SKM-1 (cell line): Measurements from ENCODE around the gene KIF2A.

Source experiments
- DNase-seq: peaks from one replicate; lab custom pipeline; 2025; ENCODE audit not compliant: unreplicated experiment; lab: John Stamatoyannopoulos, UW

The KIF2A gene

DNA sequence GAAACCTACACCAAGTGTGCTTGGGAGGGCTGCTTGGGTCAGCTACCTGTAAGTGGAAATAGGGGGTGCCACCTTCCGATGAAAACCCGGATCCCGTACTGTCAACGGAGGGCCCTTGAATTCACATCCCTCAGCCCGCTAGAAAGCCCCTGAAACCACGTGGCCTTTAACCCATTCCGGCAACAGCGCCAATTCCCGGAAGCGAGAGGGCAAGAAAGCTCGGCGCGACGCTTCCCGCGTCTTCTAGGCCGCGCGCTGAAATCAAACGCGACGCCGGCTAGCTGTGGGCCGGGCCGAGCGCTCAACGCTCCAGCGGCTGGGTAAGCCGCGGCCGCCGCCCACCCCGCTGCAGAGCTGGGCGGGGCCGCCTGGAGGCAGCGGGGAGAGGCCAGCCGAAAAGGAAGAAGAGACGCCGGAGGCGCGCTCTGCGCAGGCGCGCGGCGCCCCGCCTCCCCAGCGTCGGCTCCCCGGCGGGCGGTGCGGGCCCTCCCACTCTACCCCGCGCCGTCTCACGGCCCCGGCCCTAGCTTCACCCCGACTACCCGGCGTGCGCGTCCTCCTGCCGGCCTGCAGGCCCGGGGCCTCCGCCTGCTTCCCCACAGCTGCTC lies at the start of gene KIF2A:
KIF2A (plus strand) TSS at position 492 of the 608 bp plus-strand sequence. CDS start 267 bp downstream, outside the sequence.
- peak; percentile 89 for DNase-seq

GRCh38 chr5:62257020-62257367 lies 49.0 kb upstream of the KIF2A start:
- no peak for DNase-seq

DNA sequence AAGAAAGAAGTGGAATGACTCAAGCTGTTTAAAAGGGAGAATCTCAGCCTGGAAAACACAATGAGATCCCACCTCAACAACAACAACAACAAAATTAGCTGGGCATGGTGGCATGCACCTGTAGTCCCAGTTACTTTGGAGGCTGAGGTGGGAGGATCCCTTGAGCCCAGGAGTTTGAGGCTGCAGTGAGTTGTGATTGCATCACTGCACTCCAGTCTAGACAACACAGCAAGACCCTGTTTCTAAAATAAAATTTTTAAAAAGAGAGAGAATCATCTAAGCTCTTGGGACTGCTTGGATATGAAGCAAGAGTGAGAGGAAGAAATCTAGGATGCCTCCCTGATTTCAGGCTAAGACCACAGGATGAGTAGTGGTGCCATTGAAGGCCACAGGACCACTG lies 47.4 kb upstream of the KIF2A start:
- DNase-seq = no peak

DNA sequence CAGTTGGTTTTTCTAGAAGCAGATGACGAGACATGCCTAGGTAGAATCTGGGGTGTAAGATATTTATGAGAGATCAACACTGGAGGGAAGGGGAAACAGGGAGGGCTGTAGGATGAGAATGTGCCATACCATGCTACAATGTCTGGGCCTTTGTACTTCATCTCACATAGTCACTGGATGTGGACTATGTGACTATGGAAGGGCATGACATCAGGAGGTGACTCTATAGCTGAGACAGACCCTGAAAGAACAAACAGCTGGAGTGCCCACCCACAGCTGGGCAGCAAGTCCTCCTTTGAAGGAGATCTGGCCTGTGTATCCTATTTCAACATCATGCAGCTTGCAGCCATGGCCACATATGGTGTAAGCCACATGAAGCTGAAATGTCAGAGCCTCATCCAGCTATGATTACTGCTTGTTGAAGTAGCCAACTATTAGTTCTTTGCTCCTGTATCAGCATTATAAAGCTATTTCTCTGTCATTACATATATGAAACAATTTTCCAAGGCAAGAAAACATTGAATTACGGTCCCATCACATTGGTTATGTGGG lies 46.2 kb upstream of the KIF2A start:
- no peak for DNase-seq

DNA sequence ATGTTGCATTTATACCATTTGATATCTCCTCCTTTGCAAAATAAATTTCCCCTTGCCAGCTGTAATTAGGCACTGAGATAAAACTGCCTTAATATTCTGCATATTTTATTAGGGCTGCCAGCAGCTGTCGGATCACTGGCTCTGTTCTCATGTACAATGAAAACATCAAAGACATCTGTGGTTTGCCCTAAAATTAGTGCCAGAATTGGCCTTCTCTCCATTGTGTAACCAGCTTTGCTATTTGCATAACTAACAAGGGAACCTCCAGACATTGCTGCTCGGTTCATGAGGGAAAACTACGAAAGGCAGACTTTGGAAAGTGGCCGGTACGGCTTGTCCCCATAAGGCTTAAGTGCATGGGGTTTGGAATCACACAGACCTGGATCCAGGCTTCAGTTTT lies 45.5 kb upstream of the KIF2A start:
- DNase-seq = peak; percentile 6

DNA sequence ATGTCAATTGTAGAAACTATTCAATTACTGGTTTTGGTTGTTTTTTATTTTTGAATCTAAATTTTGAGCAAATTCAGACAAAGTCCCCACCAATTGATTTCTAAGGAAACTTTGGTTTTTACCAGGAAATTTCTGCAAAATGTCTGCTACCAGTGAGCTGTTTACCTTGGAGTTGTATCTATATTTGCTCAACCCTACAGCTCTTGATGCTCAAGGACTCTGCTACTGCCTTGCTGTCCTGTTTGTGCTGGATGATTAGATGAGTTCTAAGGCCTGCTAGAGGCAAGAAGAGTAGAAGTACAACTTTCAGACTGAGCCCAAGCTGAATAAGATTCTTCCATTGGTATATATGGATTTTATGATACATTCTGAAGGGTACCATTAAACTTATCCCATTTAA lies 42.6 kb upstream of the KIF2A start:
- no peak for DNase-seq

- no peak for DNase-seq
These were observed 40.3 kb upstream of the KIF2A start for GRCh38 chr5:62265648-62266112.

DNA sequence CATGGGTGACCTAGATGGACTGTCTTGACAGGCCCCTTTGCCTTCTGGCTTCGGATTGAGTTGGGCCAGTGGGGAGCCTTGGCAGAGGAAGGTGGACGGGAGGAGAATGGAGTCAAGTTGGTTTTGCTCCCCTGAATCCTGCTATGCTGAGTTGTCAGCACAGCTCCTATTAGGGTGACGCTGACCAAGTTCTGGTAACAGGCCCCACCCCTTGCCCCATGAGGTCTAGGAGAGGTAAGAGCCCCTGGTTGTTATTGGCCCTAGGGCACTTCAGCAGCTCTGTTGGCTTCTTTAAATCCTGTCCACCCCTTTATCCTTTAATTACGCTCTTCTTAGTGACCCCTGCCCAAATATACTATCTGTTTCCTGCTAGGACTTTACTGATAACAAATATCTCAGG lies 39.4 kb upstream of the KIF2A start:
- DNase-seq = no peak

GRCh38 chr5:62268234-62268633 lies 37.8 kb upstream of the KIF2A start:
- DNase-seq = no peak

DNA sequence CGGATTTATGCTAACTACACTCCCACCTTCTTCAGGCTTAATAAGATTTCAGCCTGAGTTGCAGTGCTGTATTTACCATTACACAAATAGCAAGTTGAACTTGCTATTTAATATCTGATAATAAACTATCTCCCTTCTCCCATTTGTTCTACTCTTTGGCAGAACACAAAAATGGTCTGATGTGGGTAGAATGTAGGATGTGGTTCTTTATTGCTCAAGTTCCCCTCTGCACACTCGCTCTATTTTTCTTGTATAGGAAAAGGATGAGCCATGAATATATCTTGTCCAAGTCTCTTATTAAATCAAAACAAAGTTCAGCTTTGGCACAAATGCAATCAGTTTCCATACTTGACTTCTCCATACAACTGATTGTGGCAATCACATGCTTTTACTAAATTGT lies 37.2 kb upstream of the KIF2A start:
- DNase-seq = peak; percentile 19

- DNase-seq = no peak
These were observed 34.6 kb upstream of the KIF2A start for GRCh38 chr5:62271370-62271769.

- no peak for DNase-seq
These were observed 34.1 kb upstream of the KIF2A start for GRCh38 chr5:62271870-62272269.

DNA sequence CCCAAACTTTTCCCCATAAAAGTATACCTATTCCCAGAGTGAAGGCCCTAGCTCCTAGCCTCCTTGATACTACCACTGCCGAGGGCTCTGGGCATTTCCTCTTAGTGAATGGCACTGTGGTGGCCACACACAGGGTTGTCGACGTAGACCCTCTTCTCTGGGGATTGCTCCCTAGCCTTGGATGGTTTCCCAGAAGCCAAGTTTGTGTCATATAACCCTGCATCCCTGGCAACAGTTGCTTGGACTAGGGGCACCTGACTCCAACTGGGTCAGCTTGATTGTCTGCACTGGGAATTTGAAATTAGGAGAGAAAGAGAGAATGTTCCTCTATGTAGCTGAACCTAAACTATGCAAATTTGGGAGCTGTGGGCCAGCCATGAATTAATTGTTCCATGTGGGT lies 32.3 kb upstream of the KIF2A start:
- no peak for DNase-seq

- no peak for DNase-seq
These were observed 30.4 kb upstream of the KIF2A start for GRCh38 chr5:62275581-62275980.

GRCh38 chr5:62281411-62281810 lies 24.6 kb upstream of the KIF2A start:
- no peak for DNase-seq

DNA sequence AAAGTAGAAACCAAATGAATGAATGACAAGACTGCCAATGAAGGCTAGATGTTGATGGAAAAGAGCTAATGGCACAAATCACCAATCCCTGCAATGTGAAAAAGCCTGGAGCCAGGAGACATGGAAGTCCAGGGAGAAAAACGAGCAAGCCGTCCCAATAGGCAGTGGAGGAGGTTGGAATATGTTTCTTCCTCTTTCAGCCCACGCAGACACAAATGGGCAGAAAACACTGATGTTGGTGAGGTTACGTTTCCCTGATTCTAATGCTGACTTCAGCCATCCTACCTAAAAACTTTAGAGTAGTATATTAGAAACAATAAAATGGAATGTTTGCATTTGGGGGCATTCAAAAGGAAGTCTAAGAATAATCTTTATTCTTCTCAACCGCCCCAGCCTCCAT lies 23.9 kb upstream of the KIF2A start:
- no peak for DNase-seq

DNA sequence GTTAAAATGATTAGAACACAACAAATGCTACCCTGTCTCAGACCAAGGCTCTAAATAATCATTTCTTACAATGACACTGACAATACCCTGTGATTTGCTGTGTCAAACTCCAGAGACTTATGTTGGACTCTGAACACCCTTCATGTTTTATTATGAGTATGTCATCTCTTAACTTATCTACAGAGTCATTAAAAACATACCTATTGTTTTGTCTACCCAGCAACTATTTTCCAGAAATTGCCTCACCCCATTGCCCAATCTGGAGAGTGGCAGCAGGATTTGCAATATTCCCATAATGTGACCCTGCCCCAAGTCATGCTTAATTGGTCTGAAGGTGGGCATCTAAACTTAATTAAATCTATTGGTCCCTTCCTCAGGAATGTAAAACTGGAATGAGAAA lies 23.0 kb upstream of the KIF2A start:
- DNase-seq = no peak

DNA sequence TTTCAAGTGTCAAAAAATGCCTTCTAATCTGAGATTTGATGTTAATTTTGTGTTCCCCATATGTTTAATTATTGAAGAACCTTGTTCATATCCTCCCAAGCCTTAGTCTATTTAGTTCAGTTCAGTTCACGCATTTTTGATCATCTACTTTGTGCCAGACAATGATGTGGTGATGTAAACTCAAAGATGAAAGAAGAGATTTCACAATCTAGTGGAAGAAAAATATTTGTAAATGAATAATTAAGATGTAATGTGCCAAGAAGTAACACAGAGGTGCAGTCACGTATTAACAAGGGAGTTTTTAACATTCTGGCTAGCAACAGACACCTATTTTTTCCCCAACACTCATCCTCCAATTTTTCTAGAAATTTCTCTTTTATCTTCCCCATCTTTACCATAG lies 22.1 kb upstream of the KIF2A start:
- no peak for DNase-seq

DNA sequence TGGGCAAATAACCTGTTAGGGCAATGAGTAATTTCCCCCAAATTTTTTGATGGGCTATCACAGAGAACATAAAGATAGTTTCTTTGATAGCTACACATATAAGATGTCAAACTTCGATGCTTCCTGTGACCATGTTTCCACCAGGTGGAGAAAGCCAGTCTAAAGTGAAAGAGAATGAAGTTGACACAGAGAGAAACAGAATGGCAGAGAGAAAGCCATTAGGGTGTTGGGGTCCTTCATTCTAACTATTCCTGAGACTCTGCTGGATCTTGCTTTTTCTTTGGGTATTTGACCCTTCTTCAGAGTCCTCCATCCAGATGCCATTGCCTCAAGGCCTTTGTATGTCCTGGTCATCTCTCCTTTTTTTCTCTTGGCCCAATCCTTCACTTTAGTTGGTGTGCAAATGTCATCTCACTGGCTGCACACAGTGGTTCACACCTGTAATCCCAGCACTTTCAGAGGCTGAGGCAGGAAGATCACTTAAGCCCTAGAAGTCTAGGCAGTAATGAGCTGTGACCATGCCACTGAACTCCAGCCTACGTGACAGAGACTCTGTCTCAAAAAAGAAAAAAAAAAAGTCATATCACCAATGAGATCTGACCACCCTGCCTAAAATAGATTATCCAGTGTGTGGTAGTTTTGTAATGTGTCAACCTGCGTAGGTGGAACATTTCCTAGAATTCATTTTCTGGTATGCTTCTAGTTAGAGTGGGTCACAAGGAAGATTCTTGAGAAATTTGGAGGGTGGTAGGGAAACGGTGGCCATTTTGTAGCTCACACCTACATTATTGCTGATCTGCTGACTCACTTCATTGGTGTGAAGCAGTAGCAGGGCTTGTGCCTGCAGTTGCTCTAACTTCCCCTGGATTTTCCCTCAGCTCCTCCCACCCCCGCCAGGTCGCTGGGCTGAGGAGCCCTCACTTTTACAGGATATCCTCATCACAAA lies 20.8 kb upstream of the KIF2A start:
- no peak for DNase-seq

- no peak for DNase-seq
These were observed 19.2 kb upstream of the KIF2A start for GRCh38 chr5:62286834-62287233.

- peak; percentile 24 for DNase-seq
These were observed 18.8 kb upstream of the KIF2A start for GRCh38 chr5:62287237-62287636.

DNA sequence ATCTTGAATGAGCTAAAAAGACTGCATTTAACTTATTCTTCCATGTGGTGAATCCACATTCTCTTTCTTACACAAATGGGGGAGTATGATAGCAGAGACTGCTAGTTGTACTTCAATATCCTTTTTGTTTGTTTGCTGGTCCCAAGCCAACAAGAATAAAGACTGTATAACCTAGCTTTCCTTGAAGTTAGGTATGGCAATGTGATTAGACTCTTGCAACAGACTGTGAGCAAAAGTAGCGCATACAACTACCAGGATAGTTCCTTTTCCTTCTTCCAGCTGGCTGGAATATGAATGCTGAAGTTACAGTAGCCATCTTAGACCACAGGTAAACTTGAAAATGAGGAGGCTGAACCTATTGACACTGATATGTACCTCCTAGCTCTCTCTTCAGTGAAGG lies 17.9 kb upstream of the KIF2A start:
- DNase-seq = no peak
